Measurements from ENCODE around the gene SF3B1.
"Not testable (repeated sequence)": the region's sequence is repeated elsewhere in the genome, so short reads cannot be mapped to it uniquely, and the experiment has no call there.

Gene SF3B1, protein sequence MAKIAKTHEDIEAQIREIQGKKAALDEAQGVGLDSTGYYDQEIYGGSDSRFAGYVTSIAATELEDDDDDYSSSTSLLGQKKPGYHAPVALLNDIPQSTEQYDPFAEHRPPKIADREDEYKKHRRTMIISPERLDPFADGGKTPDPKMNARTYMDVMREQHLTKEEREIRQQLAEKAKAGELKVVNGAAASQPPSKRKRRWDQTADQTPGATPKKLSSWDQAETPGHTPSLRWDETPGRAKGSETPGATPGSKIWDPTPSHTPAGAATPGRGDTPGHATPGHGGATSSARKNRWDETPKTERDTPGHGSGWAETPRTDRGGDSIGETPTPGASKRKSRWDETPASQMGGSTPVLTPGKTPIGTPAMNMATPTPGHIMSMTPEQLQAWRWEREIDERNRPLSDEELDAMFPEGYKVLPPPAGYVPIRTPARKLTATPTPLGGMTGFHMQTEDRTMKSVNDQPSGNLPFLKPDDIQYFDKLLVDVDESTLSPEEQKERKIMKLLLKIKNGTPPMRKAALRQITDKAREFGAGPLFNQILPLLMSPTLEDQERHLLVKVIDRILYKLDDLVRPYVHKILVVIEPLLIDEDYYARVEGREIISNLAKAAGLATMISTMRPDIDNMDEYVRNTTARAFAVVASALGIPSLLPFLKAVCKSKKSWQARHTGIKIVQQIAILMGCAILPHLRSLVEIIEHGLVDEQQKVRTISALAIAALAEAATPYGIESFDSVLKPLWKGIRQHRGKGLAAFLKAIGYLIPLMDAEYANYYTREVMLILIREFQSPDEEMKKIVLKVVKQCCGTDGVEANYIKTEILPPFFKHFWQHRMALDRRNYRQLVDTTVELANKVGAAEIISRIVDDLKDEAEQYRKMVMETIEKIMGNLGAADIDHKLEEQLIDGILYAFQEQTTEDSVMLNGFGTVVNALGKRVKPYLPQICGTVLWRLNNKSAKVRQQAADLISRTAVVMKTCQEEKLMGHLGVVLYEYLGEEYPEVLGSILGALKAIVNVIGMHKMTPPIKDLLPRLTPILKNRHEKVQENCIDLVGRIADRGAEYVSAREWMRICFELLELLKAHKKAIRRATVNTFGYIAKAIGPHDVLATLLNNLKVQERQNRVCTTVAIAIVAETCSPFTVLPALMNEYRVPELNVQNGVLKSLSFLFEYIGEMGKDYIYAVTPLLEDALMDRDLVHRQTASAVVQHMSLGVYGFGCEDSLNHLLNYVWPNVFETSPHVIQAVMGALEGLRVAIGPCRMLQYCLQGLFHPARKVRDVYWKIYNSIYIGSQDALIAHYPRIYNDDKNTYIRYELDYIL

GRCh38 chr2:197434541-197435513 lies at the start of gene SF3B1:
Gene SF3B1 (minus strand): TSS chr2:197435028. CDS start chr2:197434999, 29 bp downstream.
- H3K36me3 Mint-ChIP-seq = peaks cover under 1% of the 10 kb centered on the region
- peak within 1 kb of the TSS; percentile 97 for H3K4me3 Mint-ChIP-seq
- H3K27me3 Mint-ChIP-seq = no peaks in the 10 kb centered on the region
- DNase-seq (ENCODE audit: low spot score in 2 of 2) (peak; percentile 98), ATAC-seq (ENCODE audit: low read depth) (peak; percentile 93)
- H3K4me1 Mint-ChIP-seq = peaks cover 26% of the 10 kb centered on the region
- H3K9me3 Mint-ChIP-seq = no peaks in the 10 kb centered on the region
- H3K27ac Mint-ChIP-seq = peak within 1 kb of the TSS; percentile 97

GRCh38 chr2:197484248-197484647 lies 49.4 kb upstream of the SF3B1 start:
- not testable (repeated sequence) for H3K27me3 Mint-ChIP-seq; H3K4me3 Mint-ChIP-seq; DNase-seq (ENCODE audit: low spot score in 2 of 2); H3K9me3 Mint-ChIP-seq; H3K4me1 Mint-ChIP-seq; ATAC-seq (ENCODE audit: low read depth); H3K27ac Mint-ChIP-seq
- peaks cover 29% of the 10 kb centered on the region for H3K36me3 Mint-ChIP-seq

DNA sequence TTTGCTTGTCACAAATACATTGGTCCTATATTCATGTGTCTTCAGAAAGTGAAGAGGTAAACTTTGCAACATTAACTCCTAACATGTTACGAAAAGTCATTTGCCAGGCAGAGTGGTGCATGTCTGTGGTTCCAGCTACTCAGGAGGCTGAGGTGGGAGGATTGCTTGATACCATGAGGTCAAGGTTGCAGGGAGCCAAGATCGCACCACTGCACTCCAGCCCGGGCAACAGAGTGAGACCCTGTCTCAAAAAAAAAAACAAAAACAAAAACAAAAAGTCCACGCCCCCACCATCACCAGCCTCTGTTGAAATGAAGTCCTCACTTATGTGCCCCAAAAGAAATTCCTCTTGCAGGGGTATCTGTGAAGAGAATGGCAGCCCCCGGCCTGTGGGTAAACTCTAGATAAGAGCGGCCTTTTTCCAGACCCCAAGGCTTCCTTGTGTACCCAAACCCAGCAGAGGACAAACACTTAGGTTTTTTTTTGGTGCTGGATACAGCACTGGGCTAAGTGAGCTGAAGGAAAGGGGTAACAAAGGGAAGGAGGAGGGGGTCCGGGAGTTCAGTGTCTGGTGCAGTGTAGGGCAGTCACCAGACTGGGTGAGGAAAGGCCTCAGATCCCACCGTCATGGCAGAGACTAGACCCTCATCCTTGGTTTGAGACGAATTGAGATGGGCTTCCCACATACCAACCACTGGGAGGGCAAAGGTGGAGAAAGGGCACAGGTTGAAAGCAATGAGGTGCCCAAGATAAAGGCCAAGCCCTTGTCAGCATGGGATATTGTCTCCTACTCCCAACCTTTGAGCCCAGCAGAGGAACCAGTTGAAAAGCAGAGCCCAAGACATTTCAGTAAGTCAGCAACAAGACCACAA lies 45.6 kb upstream of the SF3B1 start:
- Mint-ChIP-seq H3K36me3 (peaks cover 24% of the 10 kb centered on the region), H3K9me3 (peaks cover 2% of the 10 kb centered on the region), H3K4me3 (no peak overlapping the region), H3K27me3 (no peaks in the 10 kb centered on the region), H3K27ac (no peak overlapping the region), H3K4me1 (no peaks in the 10 kb centered on the region)
- no peak for DNase-seq (ENCODE audit: low spot score in 2 of 2)
- ATAC-seq (ENCODE audit: low read depth) = no peak

GRCh38 chr2:197477797-197478196 lies 43.0 kb upstream of the SF3B1 start:
- DNase-seq (ENCODE audit: low spot score in 2 of 2) (no peak), ATAC-seq (ENCODE audit: low read depth) (no peak)
- Mint-ChIP-seq H3K27me3 (no peaks in the 10 kb centered on the region), H3K4me3 (no peak overlapping the region), H3K4me1 (no peaks in the 10 kb centered on the region), H3K9me3 (no peaks in the 10 kb centered on the region), H3K27ac (peak overlapping the region; percentile 5), H3K36me3 (peaks cover 25% of the 10 kb centered on the region)

DNA sequence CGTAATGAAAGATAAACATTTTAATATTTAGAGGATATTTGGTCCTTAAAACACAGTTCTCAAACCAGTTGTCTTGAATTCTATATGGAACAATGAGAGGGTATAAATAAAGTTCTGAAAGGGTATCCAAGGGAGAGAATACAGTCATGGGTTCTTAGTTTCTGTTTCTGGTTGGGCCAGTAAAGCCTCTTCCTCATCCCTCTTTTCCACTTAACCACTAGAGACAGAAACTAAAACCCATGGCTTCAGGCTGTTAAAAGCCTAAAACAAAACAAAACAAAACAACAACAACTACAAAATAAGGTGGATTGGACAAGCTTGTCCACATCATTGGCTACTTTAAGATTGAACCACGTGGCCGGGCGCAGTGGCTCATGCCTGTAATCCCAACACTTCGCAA lies 37.3 kb upstream of the SF3B1 start:
- Mint-ChIP-seq H3K9me3 (no peaks in the 10 kb centered on the region), H3K27ac (no peak overlapping the region), H3K27me3 (no peaks in the 10 kb centered on the region), H3K4me1 (no peaks in the 10 kb centered on the region), H3K36me3 (peaks cover 12% of the 10 kb centered on the region), H3K4me3 (no peak overlapping the region)
- ATAC-seq (ENCODE audit: low read depth) (no peak), DNase-seq (ENCODE audit: low spot score in 2 of 2) (no peak)

- Mint-ChIP-seq H3K27me3 (no peaks in the 10 kb centered on the region), H3K36me3 (peaks cover 22% of the 10 kb centered on the region), H3K4me1 (peaks cover 4% of the 10 kb centered on the region), H3K4me3 (no peak overlapping the region), H3K9me3 (no peaks in the 10 kb centered on the region), H3K27ac (no peak overlapping the region)
- DNase-seq (ENCODE audit: low spot score in 2 of 2) (no peak), ATAC-seq (ENCODE audit: low read depth) (no peak)
Observed at GRCh38 chr2:197464175-197464574, 29.3 kb upstream of the SF3B1 start.

DNA sequence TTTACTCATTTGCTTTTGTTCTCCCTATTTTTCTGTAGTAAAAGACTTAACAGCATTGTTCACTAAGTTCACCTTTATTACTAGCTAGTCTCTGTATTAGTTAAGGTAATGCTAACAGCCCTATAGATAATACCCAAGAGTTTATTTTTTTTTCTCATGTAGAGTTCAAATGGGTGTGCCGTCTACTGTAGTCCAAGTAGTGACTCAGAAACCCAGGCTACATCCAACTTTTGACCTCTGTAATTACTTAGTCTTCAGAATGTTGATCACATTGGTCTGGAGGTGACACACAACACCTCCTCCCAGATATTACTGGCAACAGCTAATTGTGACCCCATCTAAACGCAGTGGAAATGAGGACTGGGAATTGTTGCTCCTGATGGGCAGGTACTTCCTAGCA lies 26.2 kb upstream of the SF3B1 start:
- Mint-ChIP-seq H3K4me1 (peaks cover 8% of the 10 kb centered on the region), H3K27me3 (no peaks in the 10 kb centered on the region), H3K36me3 (peaks cover 17% of the 10 kb centered on the region), H3K4me3 (no peak overlapping the region), H3K9me3 (no peaks in the 10 kb centered on the region), H3K27ac (no peak overlapping the region)
- DNase-seq (ENCODE audit: low spot score in 2 of 2) (no peak), ATAC-seq (ENCODE audit: low read depth) (no peak)

GRCh38 chr2:197460649-197461048 lies 25.8 kb upstream of the SF3B1 start:
- no peak for ATAC-seq (ENCODE audit: low read depth)
- Mint-ChIP-seq H3K4me1 (peaks cover 9% of the 10 kb centered on the region), H3K27ac (no peak overlapping the region)

DNA sequence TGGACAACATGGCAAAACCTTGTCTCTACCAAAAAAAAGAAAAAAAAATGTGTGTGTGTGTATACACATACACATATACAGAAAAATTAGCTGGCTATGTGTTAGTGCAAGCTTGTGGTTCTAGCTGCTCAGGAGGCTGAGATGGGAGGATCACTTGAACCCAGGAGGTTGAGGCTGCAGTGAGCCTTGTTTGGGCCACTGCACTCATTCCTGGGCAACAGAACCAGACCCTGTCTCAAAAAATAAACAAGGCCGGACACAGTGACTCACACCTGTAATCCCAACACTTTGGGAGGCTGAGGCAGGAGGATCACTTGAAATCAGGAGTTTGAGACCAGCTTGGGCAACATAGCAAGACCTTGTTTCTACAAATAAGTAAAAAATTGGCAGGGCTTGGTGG lies 20.6 kb upstream of the SF3B1 start:
- peak overlapping the region; percentile 53 for H3K27ac Mint-ChIP-seq
- no peak for ATAC-seq (ENCODE audit: low read depth)
- peaks cover 5% of the 10 kb centered on the region for H3K36me3 Mint-ChIP-seq
- no peaks in the 10 kb centered on the region for H3K27me3 Mint-ChIP-seq
- no peak overlapping the region for H3K4me3 Mint-ChIP-seq
- H3K9me3 Mint-ChIP-seq = no peaks in the 10 kb centered on the region
- peaks cover 23% of the 10 kb centered on the region for H3K4me1 Mint-ChIP-seq
- no peak for DNase-seq (ENCODE audit: low spot score in 2 of 2)

More at GRCh38 chr2:197460649-197461048, 25.8 kb upstream of the SF3B1 start:
- Mint-ChIP-seq H3K27me3 (no peaks in the 10 kb centered on the region), H3K9me3 (no peaks in the 10 kb centered on the region), H3K36me3 (peaks cover 15% of the 10 kb centered on the region), H3K4me3 (no peak overlapping the region)
- DNase-seq (ENCODE audit: low spot score in 2 of 2) = no peak

GRCh38 chr2:197454923-197455322 lies 20.1 kb upstream of the SF3B1 start:
- Mint-ChIP-seq H3K27me3 (no peaks in the 10 kb centered on the region), H3K27ac (no peak overlapping the region), H3K9me3 (no peaks in the 10 kb centered on the region), H3K36me3 (peaks cover 2% of the 10 kb centered on the region), H3K4me3 (peak overlapping the region; percentile 21), H3K4me1 (peaks cover 23% of the 10 kb centered on the region)
- ATAC-seq (ENCODE audit: low read depth) (no peak), DNase-seq (ENCODE audit: low spot score in 2 of 2) (no peak)

- ATAC-seq (ENCODE audit: low read depth) = no peak
- no peak for DNase-seq (ENCODE audit: low spot score in 2 of 2)
- Mint-ChIP-seq H3K36me3 (no peaks in the 10 kb centered on the region), H3K4me3 (peak overlapping the region; percentile 98), H3K27ac (peak overlapping the region; percentile 99), H3K9me3 (no peaks in the 10 kb centered on the region), H3K4me1 (peaks cover 23% of the 10 kb centered on the region), H3K27me3 (no peaks in the 10 kb centered on the region)
Observed at GRCh38 chr2:197453914-197454398, 19.1 kb upstream of the SF3B1 start.
